ENCODE data around the gene IDE.

GRCh38 chr10:92438220-92438619 is 135.7 kb downstream of the IDE start:
- TF ChIP-seq TAF1 (IDR thresholded peaks at IDR 0.05; ENCODE audit: borderline replicate concordance, low read depth, low read length) (no peak), POLR2A (IDR thresholded peaks at IDR 0.05; ENCODE audit: low read depth, low read length) (no peak)

Data from GM12892 (cell line).